SK-N-SH (cell line): ENCODE results near the gene TSC2. TPM values are rescaled to one million over a fixed set of nuclear protein-coding genes. Genes with fewer than 3 reads are reported as not detected.

Experiments used
- CTCF ChIA-PET: fragments of 300-600, 350-600 bp; formaldehyde crosslinking; extraction: SDS; loops from one replicate; lab custom pipeline; 2021; lab: Yijun Ruan, JAX
- POLR2A ChIA-PET: fragments of 350-600 bp; sonication (Branson Sonifier 250); formaldehyde crosslinking; extraction: SDS; loops from one replicate; lab custom pipeline; 2020; ENCODE audit warnings: antibody characterized with exemption, inconsistent platforms; lab: Yijun Ruan, JAX
- DNase-seq: peaks from one replicate; pipeline ENCODE4 v3.0.0; 2012
- H2AFZ ChIP-seq: fragments of 200-600 bp; sonication (generic); 2 replicates; pipeline ENCODE4 v1.8.1; 2016; ENCODE audit warnings: antibody characterized with exemption, mild to moderate bottlenecking, low read depth
- H3F3A ChIP-seq: fragments of 200-600 bp; sonication (generic); replicated peaks from 2 replicates; pipeline ENCODE3; 2016; ENCODE audit warnings: antibody characterized with exemption, mild to moderate bottlenecking; ENCODE audit not compliant: insufficient read depth
- H3K27ac ChIP-seq, 2 experiments: fragments of 200-500 bp in 1 of 2; fragments of 200-600 bp in 1 of 2; sonication (Bioruptor generic) in 1 of 2; sonication (generic), shearing (Covaris generic) in 1 of 2; 2 replicates each; pipeline versions ENCODE4 v1.5.1 to v1.6.1; 2014 to 2016; ENCODE audit warnings: low read depth in 2 of 2, inconsistent platforms in 1 of 2, low read length in 1 of 2, mild to moderate bottlenecking in 1 of 2, mixed read lengths in 1 of 2
- H3K27me3 ChIP-seq: fragments of 200-600 bp; sonication (generic), shearing (Covaris generic); 2 replicates; pipeline ENCODE4 v1.6.1; 2016; ENCODE audit warnings: mixed run types; ENCODE audit not compliant: insufficient read depth
- H3K36me3 ChIP-seq, 2 experiments: fragments of 200-500 bp in 1 of 2; fragments of 200-600 bp in 1 of 2; sonication (Bioruptor generic) in 1 of 2; sonication (generic) in 1 of 2; replicated peaks in 1 of 2; 2 replicates each; pipeline versions ENCODE3 to v1.5.1; 2014 to 2016; ENCODE audit warnings: low read length in 1 of 2, mild to moderate bottlenecking in 1 of 2; ENCODE audit not compliant: insufficient read depth in 2 of 2, control insufficient read depth in 1 of 2
- H3K4me1 ChIP-seq, 2 experiments: fragments of 200-500 bp in 1 of 2; fragments of 200-600 bp in 1 of 2; sonication (Bioruptor generic) in 1 of 2; sonication (generic), shearing (Covaris generic) in 1 of 2; 2 replicates each; pipeline versions ENCODE4 v1.5.1 to v1.6.1; 2014 to 2016; ENCODE audit warnings: low read depth in 1 of 2, low read length in 1 of 2, mixed run types in 1 of 2; ENCODE audit not compliant: insufficient read depth in 2 of 2, control insufficient read depth in 1 of 2
- H3K4me2 ChIP-seq: fragments of 200-600 bp; sonication (generic), shearing (Covaris generic); 2 replicates; pipeline ENCODE4 v1.6.1; 2017; ENCODE audit warnings: mixed run types
- H3K4me3 ChIP-seq, 2 experiments: fragments of 200-500 bp in 1 of 2; fragments of 200-600 bp in 1 of 2; sonication (Bioruptor generic) in 1 of 2; sonication (generic), shearing (Covaris generic) in 1 of 2; 2 replicates each; pipeline versions ENCODE4 v1.5.1 to v1.8.1; 2014 to 2016; ENCODE audit warnings: low read depth in 2 of 2, inconsistent platforms in 1 of 2, low read length in 1 of 2, mild to moderate bottlenecking in 1 of 2, mixed read lengths in 1 of 2, moderate library complexity in 1 of 2
- H3K79me2 ChIP-seq: fragments of 200-600 bp; sonication (generic); 2 replicates; pipeline ENCODE4 v1.8.1; 2017; ENCODE audit warnings: mild to moderate bottlenecking; ENCODE audit not compliant: insufficient read depth
- H3K9ac ChIP-seq: fragments of 200-600 bp; sonication (generic); 2 replicates; pipeline ENCODE4 v1.6.1; 2017; ENCODE audit warnings: mixed run types
- H3K9me2 ChIP-seq: fragments of 200-600 bp; sonication (generic); 2 replicates; pipeline ENCODE4 v1.6.1; 2017; ENCODE audit warnings: mixed run types
- H3K9me3 ChIP-seq: fragments of 200-600 bp; sonication (generic); 2 replicates; pipeline ENCODE4 v1.6.1; 2017; ENCODE audit warnings: mixed run types, mild to moderate bottlenecking, moderate library complexity
- H4K20me1 ChIP-seq: fragments of 200-600 bp; sonication (generic); 2 replicates; pipeline ENCODE4 v1.6.1; 2017; ENCODE audit warnings: mild to moderate bottlenecking, mixed run types; ENCODE audit not compliant: insufficient read depth
- CHD2 ChIP-seq: fragments of 150-350 bp; IDR thresholded peaks from 2 replicates; pipeline ENCODE4 v1.6.1; 2018; ENCODE audit warnings: low read length; ENCODE audit not compliant: partially characterized antibody
- CTCF ChIP-seq: fragments of 200-600 bp; sonication (generic); IDR thresholded peaks from 2 replicates; pipeline ENCODE4 v1.6.1; 2017; ENCODE audit warnings: antibody characterized with exemption, mild to moderate bottlenecking, moderate library complexity
- EP300 ChIP-seq, 2 experiments: IDR thresholded peaks; 2 replicates each; pipeline versions ENCODE4 v1.4.0 to v1.6.1; 2012; ENCODE audit warnings: borderline replicate concordance in 1 of 2, low read depth in 1 of 2, low read length in 1 of 2
- EZH2phosphoT487 ChIP-seq: fragments of 200-600 bp; sonication (generic); IDR thresholded peaks from 2 replicates; pipeline ENCODE4 v1.6.1; 2017; ENCODE audit warnings: low read depth, mixed run types, mild to moderate bottlenecking, antibody characterized with exemption, moderate library complexity, borderline replicate concordance
- FOXM1 ChIP-seq: IDR thresholded peaks from 2 replicates; pipeline ENCODE4 v1.4.0; 2012; ENCODE audit warnings: low read depth, mild to moderate bottlenecking
- GATA2 ChIP-seq: sonication (generic); formaldehyde crosslinking; IDR thresholded peaks from 2 replicates; pipeline ENCODE4 v1.5.0; 2020; ENCODE audit warnings: mild to moderate bottlenecking, missing genetic modification reagents
- MXI1 ChIP-seq: IDR thresholded peaks from 2 replicates; pipeline ENCODE4 v1.6.1; 2012; ENCODE audit warnings: mild to moderate bottlenecking, low read depth, low read length, improper control_type of control experiment
- NRF1 ChIP-seq: IDR thresholded peaks from 2 replicates; pipeline ENCODE4 v1.6.1; 2012; ENCODE audit warnings: low read depth, mild to moderate bottlenecking, low read length
- RAD21 ChIP-seq: IDR thresholded peaks from 2 replicates; pipeline ENCODE4 v1.6.1; 2012; ENCODE audit warnings: mild to moderate bottlenecking, low read length
- RXRA ChIP-seq: IDR thresholded peaks from 2 replicates; pipeline ENCODE4 v1.4.0; 2012; ENCODE audit warnings: low read depth, mild to moderate bottlenecking, borderline replicate concordance
- TAF1 ChIP-seq: IDR thresholded peaks from 2 replicates; pipeline ENCODE4 v1.6.1; 2012; ENCODE audit warnings: low read depth, mild to moderate bottlenecking, low read length, moderate library complexity, borderline replicate concordance
- ZBTB33 ChIP-seq: IDR thresholded peaks from 2 replicates; pipeline ENCODE4 v1.4.0; 2012; ENCODE audit warnings: low read depth, borderline replicate concordance
- WGBS: methylation state at CpG from one replicate; pipeline ENCODE4 v1.1.6; 2017; ENCODE audit warnings: low lambda C conversion rate; 5-methylcytosine and 5-hydroxymethylcytosine counted together
- polyA plus RNA-seq, 3 experiments: library from polyadenylated mRNA; depleted of rRNA; stranded (reverse); fragments of >200 nt; gene quantifications; 2 replicates each; pipeline ENCODE4 v1.2.3, GENCODE V29; 2012

Gene TSC2
- polyA plus RNA-seq, 1 of the 3 experiments (the other 2 are of a cell fraction) = 96.1 TPM

GRCh38 chr16:2019921-2020831 lies 27.6 kb upstream of the TSC2 start:
- Histone ChIP-seq H3K9me3 (no peaks in the 10 kb centered on the region), H2AFZ (no peak overlapping the region), H3K27me3 (peaks cover 4% of the 10 kb centered on the region; the same call in 1 of the 2 replicates), H3K79me2 (no peaks in the 10 kb centered on the region), H3K4me1 (peaks cover 0 to 14% of the 10 kb centered on the region in 2 experiments; a peak in 1 of 4 replicates), H3K36me3 (no peaks in the 10 kb centered on the region), H3K27ac (no peak overlapping the region), H3K4me3 (no peak overlapping the region), H3F3A (peaks cover 5% of the 10 kb centered on the region), H4K20me1 (no peaks in the 10 kb centered on the region), H3K9ac (no peak overlapping the region), H3K4me2 (no peak overlapping the region), H3K9me2 (no peaks in the 10 kb centered on the region)
- 26% methylated on average over 44 of the region's 96 CpGs for WGBS
- ChIA-PET POLR2A (interaction anchor here (1.0 kb wide), 1 partner anchor 135 kb away, joined by 3 read pairs; the partner anchor contains the start of gene TRAF7), CTCF (interaction anchor here (0.9 to 2.1 kb wide), 3 partner anchors 9 to 120 kb away, joined by 5 to 15 read pairs (median 5); no protein-coding TSS in a partner anchor)
- DNase-seq = peak; percentile 68
- TF ChIP-seq EZH2phosphoT487 = no peak
- TF ChIP-seq ZBTB33 = no peak
- no peak for TF ChIP-seq GATA2
- TF ChIP-seq CTCF = no peak
- TF ChIP-seq RXRA = no peak
- no peak for TF ChIP-seq RAD21
- 0 out of 2 replicates have a peak, but pooled peaks have one; percentile 26 for TF ChIP-seq MXI1

- no peaks in the 10 kb centered on the region for H3K9me3 ChIP-seq
- CTCF ChIA-PET = interaction anchor here (0.6 to 6.5 kb wide), 29 partner anchors 9 to 214 kb away, joined by 3 to 68 read pairs (median 6); partner anchors contain the start of genes DNASE1L2, NTHL1, PKD1 and RAB26
- H3K27ac ChIP-seq = peak overlapping the region; percentile 65 to 86
- peaks cover 1% of the 10 kb centered on the region; the same call in 1 of the 2 replicates for H4K20me1 ChIP-seq
- peaks cover 9% of the 10 kb centered on the region for H3F3A ChIP-seq
- TF ChIP-seq RXRA (no peak), TAF1 (0 out of 2 replicates have a peak, but pooled peaks have one; percentile 5), FOXM1 (no peak), CHD2 (peak; percentile 18), NRF1 (peak; percentile 27; the same call in 1 of the 2 replicates), EP300 (IDR thresholded peaks at IDR 0.05; ENCODE audit: borderline replicate concordance in 1 of 2, low read depth in 1 of 2, low read length in 1 of 2) (no peak)
- TF ChIP-seq, all 33 proteins: peak for 3
- POLR2A ChIA-PET = interaction anchor here (0.7 to 1.5 kb wide), 4 partner anchors 19 to 133 kb away, joined by 3 to 6 read pairs (median 4); partner anchors contain the start of genes NTHL1, RPS2, TRAF7 and TSC2
- peaks cover 4% of the 10 kb centered on the region; the same call in 1 of the 2 replicates for H3K27me3 ChIP-seq
- H2AFZ ChIP-seq = peak overlapping the region; percentile 93
- H3K4me1 ChIP-seq = peaks cover under 1 to 22% of the 10 kb centered on the region in 2 experiments; a peak in 2 of 4 replicates
- H3K36me3 ChIP-seq = no peaks in the 10 kb centered on the region
- H3K4me3 ChIP-seq = peak overlapping the region; percentile 40 to 65
- DNase-seq = peak; percentile 88
- no peaks in the 10 kb centered on the region for H3K9me2 ChIP-seq
- peak overlapping the region; percentile 97 for H3K4me2 ChIP-seq
- peaks cover 8% of the 10 kb centered on the region; the same call in 1 of the 2 replicates for H3K79me2 ChIP-seq
- 5% methylated on average over 14 of the region's 14 CpGs for WGBS
- H3K9ac ChIP-seq = peak overlapping the region; percentile 59; the same call in 1 of the 2 replicates
Measured at GRCh38 chr16:2022723-2023091, 25.1 kb upstream of the TSC2 start.
